ENCODE results near the gene NDST1. TPM values are rescaled to one million over a fixed set of nuclear protein-coding genes. Genes with fewer than 3 reads are reported as not detected.

Gene NDST1
- polyA plus RNA-seq, 2 of the 4 experiments (the other 2 are of a cell fraction) = 24.4 to 50.8 TPM

GRCh38 chr5:150567031-150567717, 59.2 kb downstream of the NDST1 start:
- Histone ChIP-seq H3K27ac (peak overlapping the region in 1 of 2 experiments; percentile 15; a peak in 1 of 6 replicates), H3K4me3 (no peak overlapping the region), H3K9me3 (peaks cover 6% of the 10 kb centered on the region), H3K4me2 (peak overlapping the region; percentile 30; the same call in 2 of the 3 replicates), H3K4me1 (peaks cover 7% of the 10 kb centered on the region; the same call in 2 of the 3 replicates)
- POLR2A ChIA-PET = no interaction called here
- FAIRE-seq = peak; percentile 63
- no peak for DNase-seq (ENCODE audit: low read depth in 1 of 2, low spot score in 1 of 2)
- no peak for TF ChIP-seq JUN (IDR thresholded peaks at IDR 0.05)
- 0 out of 2 replicates have a peak, but pooled peaks have one; percentile 11 for TF ChIP-seq HES2 (IDR thresholded peaks at IDR 0.05)
- peak; percentile 51 to 58; a peak in 2 of 4 replicates for TF ChIP-seq CEBPB (IDR thresholded peaks at IDR 0.05)
- WGBS (ENCODE audit: missing lambda C conversion rate) = 85% methylated on average over 3 of the region's 3 CpGs
- CTCF ChIA-PET = interaction anchor here (0.6 to 2.6 kb wide), 4 partner anchors 14 to 90 kb away, joined by 3 to 5 read pairs (median 4); no protein-coding TSS in a partner anchor
- ATAC-seq = no peak

GRCh38 chr5:150568663-150569062, 60.7 kb downstream of the NDST1 start:
- no peak for ATAC-seq

GRCh38 chr5:150570333-150570732, 62.4 kb downstream of the NDST1 start:
- no peak for FAIRE-seq
- no peak for DNase-seq (ENCODE audit: low read depth in 1 of 2, low spot score in 1 of 2)

More at GRCh38 chr5:150568663-150569062, 60.7 kb downstream of the NDST1 start:
- Histone ChIP-seq H3K27ac (peak overlapping the region in 1 of 2 experiments; percentile 50; a peak in 2 of 6 replicates), H3K4me3 (no peak overlapping the region), H3K4me2 (no peak overlapping the region), H3K4me1 (peaks cover 7% of the 10 kb centered on the region; the same call in 2 of the 3 replicates), H3K9me3 (no peaks in the 10 kb centered on the region)
- DNase-seq (ENCODE audit: low read depth in 1 of 2, low spot score in 1 of 2) (no peak), FAIRE-seq (no peak)
- no peak for TF ChIP-seq TP53 (CRISPR knock-in tag; IDR thresholded peaks at IDR 0.05)
- POLR2A ChIA-PET = no interaction called here
- CTCF ChIA-PET = interaction anchor here (0.5 to 3.4 kb wide), 3 partner anchors 8 to 211 kb away, joined by 4 to 13 read pairs (median 4); no protein-coding TSS in a partner anchor

GRCh38 chr5:150571836-150572235, 63.9 kb downstream of the NDST1 start:
- peaks cover 7% of the 10 kb centered on the region; the same call in 2 of the 3 replicates for H3K4me1 ChIP-seq
- no peak for FAIRE-seq
- TF ChIP-seq POLR2AphosphoS2 (conservative IDR thresholded peaks at IDR 0.05; ENCODE audit: low read length) (no peak), KDM5A (IDR thresholded peaks at IDR 0.05) (no peak), USF2 (IDR thresholded peaks at IDR 0.05) (no peak), HMGXB4 (CRISPR knock-in tag; IDR thresholded peaks at IDR 0.05; ENCODE audit: borderline replicate concordance) (no peak), MYC (IDR thresholded peaks at IDR 0.05; ENCODE audit: borderline replicate concordance, low read length) (no peak), CBX2 (IDR thresholded peaks at IDR 0.05; ENCODE audit: borderline replicate concordance, low read depth) (no peak), NPAS2 (CRISPR knock-in tag; IDR thresholded peaks at IDR 0.05; ENCODE audit: borderline replicate concordance) (no peak), MAX (IDR thresholded peaks at IDR 0.05) (no peak), BHLHE40 (IDR thresholded peaks at IDR 0.05; ENCODE audit: low read depth, low read length) (no peak), CTCF (IDR thresholded peaks at IDR 0.05) (no peak), ZC3H11A (IDR thresholded peaks at IDR 0.05) (no peak), RAD21 (conservative IDR thresholded peaks at IDR 0.05 in 1 of 2, IDR thresholded peaks at IDR 0.05 in 1 of 2) (no peak), MAZ (IDR thresholded peaks at IDR 0.05; ENCODE audit: borderline replicate concordance, low read depth, low read length) (no peak), ZNF302 (CRISPR knock-in tag; IDR thresholded peaks at IDR 0.05) (no peak)
- H3K27ac ChIP-seq = no peak overlapping the region
- POLR2A ChIA-PET = no interaction called here
- H3K4me3 ChIP-seq = no peak overlapping the region
- CTCF ChIA-PET = interaction anchor here (3.4 kb wide), 1 partner anchor 11 kb away, joined by 13 read pairs; no protein-coding TSS in a partner anchor
- no peak for ATAC-seq
- DNase-seq (ENCODE audit: low read depth in 1 of 2, low spot score in 1 of 2) = no peak
- no peaks in the 10 kb centered on the region for H3K9me3 ChIP-seq
- no peak overlapping the region for H3K4me2 ChIP-seq

More at GRCh38 chr5:150570333-150570732, 62.4 kb downstream of the NDST1 start:
- Histone ChIP-seq H3K27ac (no peak overlapping the region), H3K4me2 (no peak overlapping the region), H3K4me3 (no peak overlapping the region), H3K4me1 (peaks cover 7% of the 10 kb centered on the region; the same call in 2 of the 3 replicates), H3K9me3 (no peaks in the 10 kb centered on the region)
- 67% methylated on average over 6 of the region's 7 CpGs for WGBS (ENCODE audit: missing lambda C conversion rate)
- TF ChIP-seq CEBPB (IDR thresholded peaks at IDR 0.05) (no peak), FOXS1 (CRISPR knock-in tag; IDR thresholded peaks at IDR 0.05) (no peak), HOXB13 (CRISPR knock-in tag; IDR thresholded peaks at IDR 0.05; ENCODE audit: low read depth) (no peak), JUN (IDR thresholded peaks at IDR 0.05) (no peak), KDM5A (IDR thresholded peaks at IDR 0.05) (no peak), ZFP36 (IDR thresholded peaks at IDR 0.05; ENCODE audit: borderline replicate concordance, partially characterized antibody) (no peak), BHLHE40 (IDR thresholded peaks at IDR 0.05; ENCODE audit: low read depth, low read length) (no peak), RNF2 (IDR thresholded peaks at IDR 0.05; ENCODE audit: borderline replicate concordance, low read depth) (no peak), HES2 (IDR thresholded peaks at IDR 0.05) (no peak), RARB (CRISPR knock-in tag; IDR thresholded peaks at IDR 0.05) (no peak), PHF8 (IDR thresholded peaks at IDR 0.05; ENCODE audit: borderline replicate concordance, low read depth) (no peak)
- ChIA-PET CTCF (interaction anchor here (1.5 to 3.4 kb wide), 3 partner anchors 10 to 209 kb away, joined by 3 to 13 read pairs (median 4); no protein-coding TSS in a partner anchor), POLR2A (no interaction called here)
- no peak for ATAC-seq
